K562 (cell line): ENCODE results near the gene PLEKHF1. TPM values are rescaled to one million over a fixed set of nuclear protein-coding genes. Genes with fewer than 3 reads are reported as not detected.

Source experiments
- ATAC-seq: fragments of 200-7000 bp; cut with Tn5 transposase; 3 replicates; pipeline ENCODE4 v1.9.1; 2020; ENCODE audit warnings: moderate library complexity
- BruUV-seq: library from RNA; stranded (reverse); fragments of 400-500 nt; replicated peaks from 2 replicates; lab custom pipeline; 2021; lab: Mats Ljungman, UMichigan
- CTCF ChIA-PET: fragments of 300-600 bp; formaldehyde crosslinking; extraction: SDS; loops from one replicate; lab custom pipeline; 2021; ENCODE audit warnings: low intra/inter-chr PET ratio; lab: Yijun Ruan, JAX
- POLR2A ChIA-PET: fragments of 300-600, 350-650 bp; sonication (Branson Sonifier 250); formaldehyde crosslinking; extraction: SDS; loops from one replicate; lab custom pipeline; 2021; ENCODE audit warnings: antibody characterized with exemption, inconsistent platforms; lab: Yijun Ruan, JAX
- DNase-seq, 4 experiments: peaks; one replicate each; pipeline versions ENCODE4 v3.0.0 to v3.0.0-alpha.2; 2011 to 2018; ENCODE audit warnings: low spot score in 3 of 4, mixed read lengths in 3 of 4; ENCODE audit errors: extremely low read depth in 1 of 4
- FAIRE-seq: peaks from 2 replicates; lab custom pipeline; 2011; peaks lifted over from hg19 to GRCh38; lab: Jason Lieb, UNC
- H2AFZ ChIP-seq: 2 replicates; pipeline ENCODE4 v1.6.0; 2011; ENCODE audit warnings: low read depth, low read length, control low read depth, inconsistent platforms
- H3K27ac ChIP-seq: fragments of 200-600 bp; 3 replicates; pipeline ENCODE4 v1.8.0; 2011; ENCODE audit warnings: low read depth, mild to moderate bottlenecking, control low read depth, inconsistent platforms, low read length, moderate library complexity, mixed read lengths; ENCODE audit errors: extremely low read depth
- H3K27me3 ChIP-seq, 2 experiments: fragments of 300-600 bp in 1 of 2; 2 replicates in 1 of 2; 3 replicates in 1 of 2; pipeline versions ENCODE4 v1.6.0 to v1.8.0; 2011; ENCODE audit warnings: inconsistent platforms in 2 of 2, low read length in 2 of 2, mild to moderate bottlenecking in 1 of 2, mixed read lengths in 1 of 2, moderate library complexity in 1 of 2; ENCODE audit not compliant: control insufficient read depth in 2 of 2, insufficient read depth in 2 of 2
- H3K36me3 ChIP-seq: fragments of 300-600 bp; 3 replicates; pipeline ENCODE4 v1.8.0; 2011; ENCODE audit warnings: mild to moderate bottlenecking, low read length, inconsistent platforms; ENCODE audit not compliant: control insufficient read depth, insufficient read depth
- H3K4me1 ChIP-seq, 2 experiments: fragments of 200-600 bp in 1 of 2; replicated peaks in 1 of 2; 2 replicates in 1 of 2; 3 replicates in 1 of 2; pipeline versions ENCODE4 v1.5.1 to v1.8.0; 2011; ENCODE audit warnings: inconsistent platforms in 2 of 2, low read length in 2 of 2, mild to moderate bottlenecking in 1 of 2, mixed read lengths in 1 of 2, moderate library complexity in 1 of 2; ENCODE audit not compliant: control insufficient read depth in 2 of 2, insufficient read depth in 2 of 2
- H3K4me2 ChIP-seq: 2 replicates; pipeline ENCODE4 v1.6.1; 2011; ENCODE audit warnings: low read length, control low read depth, inconsistent platforms, mixed read lengths; ENCODE audit not compliant: insufficient read depth
- H3K4me3 ChIP-seq: fragments of 200-600 bp; sonication (generic), shearing (Covaris generic); 2 replicates; pipeline ENCODE4 v1.5.1; 2016; ENCODE audit warnings: control low read depth, inconsistent platforms
- H3K79me2 ChIP-seq: fragments of 200-600 bp; 3 replicates; pipeline ENCODE4 v1.8.0; 2011; ENCODE audit warnings: low read length, inconsistent platforms; ENCODE audit not compliant: control insufficient read depth, insufficient read depth
- H3K9ac ChIP-seq, 2 experiments: 2 replicates each; pipeline versions ENCODE4 v1.6.0 to v1.6.1; 2011; ENCODE audit warnings: low read depth in 2 of 2, low read length in 2 of 2, control low read depth in 1 of 2, inconsistent platforms in 1 of 2, mild to moderate bottlenecking in 1 of 2, mixed read lengths in 1 of 2; ENCODE audit not compliant: insufficient read depth in 1 of 2
- H3K9me1 ChIP-seq: one replicate; pipeline ENCODE4 v1.6.0; 2011; ENCODE audit warnings: inconsistent platforms, mild to moderate bottlenecking, low read length, moderate library complexity; ENCODE audit not compliant: control insufficient read depth, insufficient read depth
- H3K9me3 ChIP-seq: replicated peaks from 2 replicates; pipeline ENCODE4 v1.5.1; 2011; ENCODE audit warnings: low read depth, low read length, inconsistent platforms; ENCODE audit not compliant: control insufficient read depth, insufficient read depth
- H4K20me1 ChIP-seq: replicated peaks from 2 replicates; pipeline ENCODE4 v1.6.1; 2011; ENCODE audit warnings: low read length, inconsistent platforms, mixed read lengths; ENCODE audit not compliant: control insufficient read depth, insufficient read depth
- CBFA2T2 ChIP-seq: fragments of 450-650 bp; conservative IDR thresholded peaks from 2 replicates; pipeline ENCODE4 v1.6.1; 2017; ENCODE audit warnings: mild to moderate bottlenecking
- CTCF ChIP-seq, 3 experiments: IDR thresholded peaks in 2 of 3; conservative IDR thresholded peaks in 1 of 3; 2 replicates each; pipeline ENCODE4 v1.5.1; 2011 to 2012; ENCODE audit warnings: low read length in 3 of 3, mild to moderate bottlenecking in 3 of 3, control low read depth in 2 of 3, improper control_type of control experiment in 1 of 3, inconsistent platforms in 1 of 3, low read depth in 1 of 3, mixed read lengths in 1 of 3, moderate library complexity in 1 of 3; ENCODE audit not compliant: insufficient read depth in 2 of 3
- ETS2 ChIP-seq: IDR thresholded peaks from 2 replicates; pipeline ENCODE4 v1.6.1; 2016; ENCODE audit warnings: borderline replicate concordance, missing genetic modification characterization, mild to moderate bottlenecking, moderate library complexity, missing compliant biosample characterization; ENCODE audit not compliant: poor library complexity, severe bottlenecking
- JUND ChIP-seq, 2 experiments: IDR thresholded peaks; 2 replicates in 1 of 2; 3 replicates in 1 of 2; pipeline ENCODE4 v1.6.1; 2011; ENCODE audit warnings: borderline replicate concordance in 2 of 2, low read depth in 2 of 2, low read length in 2 of 2, improper control_type of control experiment in 1 of 2, missing biosample characterization in 1 of 2, missing genetic modification characterization in 1 of 2, missing genetic modification reagents in 1 of 2
- KDM5B ChIP-seq: fragments of 200-600 bp; sonication (generic); IDR thresholded peaks from 2 replicates; pipeline ENCODE4 v1.6.1; 2012; ENCODE audit warnings: low read depth, mild to moderate bottlenecking, moderate library complexity, low read length, control low read depth, inconsistent platforms; ENCODE audit not compliant: insufficient replicate concordance
- RAD51 ChIP-seq: fragments of 450-650 bp; IDR thresholded peaks from 2 replicates; pipeline ENCODE4 v1.7.1; 2016; ENCODE audit warnings: low read depth, mild to moderate bottlenecking, borderline replicate concordance
- USF2 ChIP-seq: sonication (generic); formaldehyde crosslinking; IDR thresholded peaks from 2 replicates; pipeline ENCODE4 v1.5.0; 2020; ENCODE audit warnings: missing genetic modification reagents
- ZNF174 ChIP-seq: fragments of 250-450 bp; sonication (Bioruptor Pico); IDR thresholded peaks from 2 replicates; pipeline ENCODE4 v1.4.0; 2020; ENCODE audit warnings: mild to moderate bottlenecking
- WGBS: fragments of 100-300 bp; shearing (Covaris generic); methylation state at CpG from one replicate; pipeline ENCODE4 v1.1.6; 2016; ENCODE audit warnings: low coverage, mixed read lengths; ENCODE audit not compliant: insufficient coverage; ENCODE audit errors: missing lambda C conversion rate; 5-methylcytosine and 5-hydroxymethylcytosine counted together
- in situ Hi-C: fragments of 300-500 bp; cut with MboI; formaldehyde crosslinking; loops from 4 replicates; pipeline ENCODE4 v1.15.0; 2018; ENCODE audit warnings: inconsistent platforms, mixed read lengths
- intact Hi-C: fragments of 100-400 bp; cut with micrococcal nuclease; formaldehyde crosslinking; loops from 2 replicates; pipeline ENCODE4 v1.14.2; 2022
- polyA plus RNA-seq, 8 experiments: library from polyadenylated mRNA; depleted of rRNA in 4 of 8; stranded (reverse) in 5 of 8; unstranded in 3 of 8; fragments of >200 nt; fragmentation: Nextera tagmentation in 2 of 8; fragmentation: Illumina TruSeq in 1 of 8; extraction: Ambion mirVana in 2 of 8; extraction: Trizol in 1 of 8; gene quantifications; 2 replicates each; pipeline versions ENCODE4 v1.2.1 to v1.2.3, GENCODE V29; 2011 to 2014; ENCODE audit warnings: inconsistent platforms in 1 of 8, missing spikeins in 1 of 8
- total RNA-seq, 7 experiments: library from RNA; depleted of rRNA in 6 of 7; stranded (reverse); fragments of >200 nt in 6 of 7; fragmentation: Illumina TruSeq in 2 of 7; extraction: Trizol in 2 of 7; gene quantifications; 2 replicates each; pipeline versions ENCODE4 v1.2.1 to v1.2.3, GENCODE V29; 2011 to 2021; ENCODE audit warnings: low replicate concordance in 1 of 7

The PLEKHF1 gene
- total and polyA plus RNA-seq, 9 of the 15 experiments (the other 6 are each of a cell fraction or from before 2014, with no cell fraction given): 0.07 to 13.4 (median 3.9) TPM; not detected in 1

GRCh38 chr19:29624489-29625185 lies 40.6 kb upstream of the PLEKHF1 start:
- no peak overlapping the region; the same call in 2 of the 3 replicates for H3K27ac ChIP-seq
- H3K9me3 ChIP-seq: no peaks in the 10 kb centered on the region
- DNase-seq (no peak), ATAC-seq (peak; percentile 5; the same call in 1 of the 3 replicates), FAIRE-seq (no peak)
- H4K20me1 ChIP-seq: no peaks in the 10 kb centered on the region
- no peak overlapping the region; the same call in 1 of the 2 replicates for H2AFZ ChIP-seq
- H3K79me2 ChIP-seq: no peaks in the 10 kb centered on the region
- peak overlapping the region in 1 of 2 experiments; percentile 65; a peak in 2 of 4 replicates for H3K9ac ChIP-seq
- H3K4me1 ChIP-seq: peaks cover 22 to 38% of the 10 kb centered on the region in 2 experiments
- no peak overlapping the region for H3K4me2 ChIP-seq
- no TSS peak for BruUV-seq
- H3K36me3 ChIP-seq: no peaks in the 10 kb centered on the region
- no peak overlapping the region for H3K4me3 ChIP-seq
- H3K27me3 ChIP-seq: no peaks in the 10 kb centered on the region
- WGBS: 55% methylated on average over 6 of the region's 6 CpGs
- ChIA-PET CTCF (no interaction called here), POLR2A (interaction anchor here (0.6 to 2.4 kb wide), 4 partner anchors 10 to 767 kb away, joined by 3 to 6 read pairs (median 4); partner anchors contain the start of gene POP4)
- in situ Hi-C loops: no loop called here
- H3K9me1 ChIP-seq: no peaks in the 10 kb centered on the region
- intact Hi-C loops: loop anchor here (5.0 kb wide), 2 partner anchors 38 to 68 kb away; no protein-coding TSS in a partner anchor
- TF ChIP-seq USF2 (CRISPR knock-in tag): peak; percentile 64
- peak; percentile 79 for TF ChIP-seq RAD51
- 0 out of 2 replicates have a peak, but pooled peaks have one; percentile 8 for TF ChIP-seq JUND (IDR thresholded peaks at IDR 0.05; ENCODE audit: borderline replicate concordance, low read depth, low read length)
- TF ChIP-seq JUND (tag; IDR thresholded peaks at IDR 0.05; ENCODE audit: borderline replicate concordance, low read depth, low read length): no peak
- no peak for TF ChIP-seq ETS2 (tag)
- TF ChIP-seq CBFA2T2: 0 out of 2 replicates have a peak, but pooled peaks have one; percentile 5
- TF ChIP-seq ZNF174 (CRISPR knock-in tag): no peak
- no peak for TF ChIP-seq KDM5B
- peak in 2 of 3 experiments; percentile 11; a peak in 1 of 6 replicates for TF ChIP-seq CTCF (IDR thresholded peaks at IDR 0.05 in 2 of 3, conservative IDR thresholded peaks at IDR 0.05 in 1 of 3; ENCODE audit: insufficient read depth in 2 of 3, low read depth in 1 of 3, low read length in 3 of 3)
